Effector CD4-positive, alpha-beta T cell (primary cell): Measurements from ENCODE around the gene DECR2.
A peak's percentile ranks its signal among the peaks of the same experiment; 100 is the strongest.
"Not testable (repeated sequence)": the region's sequence is repeated elsewhere in the genome, so short reads cannot be mapped to it uniquely, and the experiment has no call there.

Experiments
- DNase-seq: peaks from one replicate; pipeline ENCODE4 v3.0.0-alpha.2; 2020

The DECR2 gene

DNA sequence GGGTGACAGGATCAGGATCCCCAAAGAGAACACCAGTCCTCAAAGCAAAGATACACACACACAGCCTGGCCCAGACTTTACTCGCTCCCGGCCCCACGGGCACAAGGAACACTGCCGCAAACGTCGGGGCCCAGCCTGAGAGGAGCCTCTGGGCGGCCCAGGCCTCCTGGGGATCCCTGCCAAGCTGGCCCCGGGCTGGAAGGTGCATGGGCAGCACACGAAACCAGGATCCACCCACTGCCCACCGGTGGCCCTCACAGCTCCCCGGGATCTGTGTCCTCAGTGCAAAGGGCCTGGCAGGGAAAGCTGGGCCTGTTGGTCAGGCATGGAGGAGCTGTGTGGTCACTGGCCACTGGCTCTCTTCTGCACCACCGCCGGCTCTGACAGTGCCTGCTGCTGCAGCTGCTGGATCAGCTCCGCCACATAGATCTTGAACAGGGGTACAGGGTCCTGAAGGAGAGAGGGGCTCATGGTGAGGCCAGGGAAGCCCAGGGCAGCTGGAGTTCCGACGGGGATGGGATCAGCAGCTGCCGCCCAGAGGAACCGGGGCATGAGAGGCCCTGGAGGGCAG lies 34.3 kb upstream of the DECR2 start:
- no peak for DNase-seq

DNA sequence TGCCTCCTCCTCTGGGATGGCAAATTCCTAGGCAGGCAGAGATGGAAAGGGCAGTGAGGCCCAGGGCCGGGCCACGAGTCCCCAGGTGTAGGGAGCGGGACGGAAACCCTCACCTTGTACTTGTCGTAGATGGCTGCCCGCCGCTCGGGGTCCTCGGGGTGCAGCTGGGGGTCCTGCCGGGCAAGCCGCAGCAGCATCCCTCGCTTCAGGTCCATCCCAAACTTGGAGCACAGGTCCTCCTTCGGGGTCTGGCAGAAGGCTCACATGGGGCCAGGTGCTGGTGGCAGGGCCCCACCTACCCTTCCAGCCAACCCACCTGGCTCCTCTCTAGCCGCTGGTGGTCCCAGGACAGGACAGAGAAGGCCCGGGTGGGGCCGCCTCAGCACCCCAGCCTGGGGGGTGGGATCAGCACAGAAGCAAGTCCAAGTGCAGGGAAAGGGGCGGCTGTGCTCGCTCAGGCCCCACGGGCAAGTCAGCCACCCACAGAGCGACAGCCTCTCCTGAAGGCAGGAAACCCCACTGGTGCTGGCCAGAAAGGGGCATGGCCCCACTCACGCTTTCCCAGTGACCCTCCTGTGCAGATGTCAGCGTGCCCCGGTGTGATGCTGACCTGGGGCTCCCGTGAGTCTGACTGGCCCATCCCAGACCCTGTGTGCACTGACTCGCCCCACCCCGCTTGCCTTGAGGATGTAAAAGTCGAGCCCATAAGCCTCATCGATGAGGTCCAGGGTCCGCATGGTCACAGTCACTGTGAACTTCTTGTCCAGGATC lies 33.1 kb upstream of the DECR2 start:
- no peak for DNase-seq

DNA sequence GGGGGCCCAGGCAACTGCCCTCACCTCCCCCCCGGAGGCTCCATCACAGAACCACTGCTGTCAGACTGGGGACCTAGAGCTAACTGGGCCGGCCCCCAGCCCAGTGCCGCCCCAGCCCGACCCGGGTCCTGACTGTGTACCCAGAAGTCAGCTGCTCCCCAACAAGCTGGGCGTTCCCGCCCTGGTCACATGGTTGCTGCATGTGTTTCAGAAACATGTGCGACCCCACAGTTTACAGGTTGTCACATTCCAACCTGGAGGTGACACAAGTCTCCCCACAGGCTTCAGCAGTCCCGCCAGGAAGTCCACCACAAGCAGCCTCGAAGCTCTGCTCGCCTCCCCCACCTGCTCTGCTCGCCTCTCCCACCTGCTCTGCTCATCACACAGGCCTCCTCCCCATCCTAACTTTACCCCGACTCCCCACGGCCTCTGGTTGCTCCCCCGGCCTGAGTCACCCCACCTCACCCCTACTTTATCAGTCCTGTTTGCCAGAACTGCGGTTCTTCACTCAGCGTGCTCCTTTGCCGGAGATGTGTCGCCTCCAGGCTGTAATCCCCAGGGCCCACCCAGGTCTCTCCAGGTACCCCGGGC lies 32.3 kb upstream of the DECR2 start:
- no peak for DNase-seq

DNA sequence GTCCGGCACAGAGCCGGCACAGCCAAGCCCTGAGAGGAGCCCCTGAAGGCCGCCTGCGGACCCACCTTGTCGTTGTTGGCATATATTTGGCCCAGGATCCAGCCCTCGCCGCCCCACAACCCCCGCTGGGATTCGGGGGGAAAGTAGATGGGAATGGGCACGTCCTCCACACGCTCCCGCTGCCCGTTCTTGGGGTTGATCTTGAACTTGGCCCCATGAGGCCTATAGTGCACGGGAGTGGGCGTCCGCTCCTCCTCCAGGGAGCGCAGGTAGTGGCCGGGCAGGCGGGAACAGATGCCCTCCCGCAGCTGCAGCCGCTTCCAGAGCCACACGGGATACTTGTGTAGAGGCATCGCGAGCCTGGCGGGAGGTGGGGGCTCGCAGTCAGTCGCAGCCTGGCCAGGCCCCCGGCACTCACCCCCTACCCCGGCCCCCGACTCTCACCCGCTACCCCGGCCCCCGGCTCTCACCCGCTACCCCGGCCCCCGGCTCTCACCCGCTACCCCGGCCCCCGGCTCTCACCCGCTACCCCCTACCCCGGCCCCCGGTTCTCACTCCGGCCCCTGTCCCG lies 31.7 kb upstream of the DECR2 start:
- no peak for DNase-seq

DNA sequence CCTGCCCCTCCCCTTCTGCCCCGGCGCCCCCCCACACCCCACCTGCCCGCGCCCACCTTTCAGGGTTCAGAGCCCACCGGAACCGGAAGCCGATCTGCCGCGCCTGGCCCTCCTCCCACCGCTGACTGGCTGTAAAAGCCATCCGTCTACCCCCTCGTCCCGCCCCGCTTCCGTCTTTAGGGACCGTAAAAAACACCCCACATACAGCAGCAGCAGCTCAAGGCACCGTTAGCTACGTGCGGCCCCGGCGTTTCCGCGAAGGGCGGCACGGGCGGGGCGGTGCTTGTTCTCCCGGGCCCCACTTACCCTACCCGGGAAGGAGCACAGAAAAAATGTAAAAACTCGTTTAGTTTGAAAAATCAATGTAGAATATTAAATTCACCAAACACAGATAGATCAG lies 31.2 kb upstream of the DECR2 start, which contains the start of gene MRPL28:
Gene MRPL28, minus strand, starts transcription at position 96 of the 400 bp plus-strand sequence. CDS start 320 bp downstream, outside the sequence.
- DNase-seq, result peak; percentile 87

DNA sequence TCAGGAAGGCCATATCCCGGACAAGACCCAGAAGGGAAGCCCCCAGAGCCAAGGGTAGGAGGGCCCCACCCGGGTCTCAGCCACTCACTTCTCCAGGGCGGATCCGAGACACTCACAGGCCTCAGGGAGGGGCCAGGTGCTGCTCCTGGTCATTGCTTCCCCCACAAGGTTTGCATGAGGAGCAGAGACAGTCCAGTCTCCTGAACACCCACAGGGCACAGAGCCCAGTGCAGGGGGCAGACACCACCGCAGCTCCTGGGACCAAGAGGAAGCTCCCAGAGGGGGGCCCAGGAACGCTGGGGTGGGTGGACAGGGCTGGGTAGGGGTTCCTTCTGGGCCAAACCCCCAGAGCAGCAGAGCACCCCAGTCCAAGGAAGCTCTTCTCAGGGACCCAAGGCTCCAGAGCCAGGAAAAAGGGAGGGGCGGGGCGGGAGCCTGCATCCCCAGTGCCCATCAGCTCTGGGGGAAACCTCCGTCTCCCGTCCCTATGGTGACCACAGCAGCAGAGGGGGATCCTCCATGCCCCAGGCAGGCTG lies 30.6 kb upstream of the DECR2 start:
- no peak for DNase-seq

DNA sequence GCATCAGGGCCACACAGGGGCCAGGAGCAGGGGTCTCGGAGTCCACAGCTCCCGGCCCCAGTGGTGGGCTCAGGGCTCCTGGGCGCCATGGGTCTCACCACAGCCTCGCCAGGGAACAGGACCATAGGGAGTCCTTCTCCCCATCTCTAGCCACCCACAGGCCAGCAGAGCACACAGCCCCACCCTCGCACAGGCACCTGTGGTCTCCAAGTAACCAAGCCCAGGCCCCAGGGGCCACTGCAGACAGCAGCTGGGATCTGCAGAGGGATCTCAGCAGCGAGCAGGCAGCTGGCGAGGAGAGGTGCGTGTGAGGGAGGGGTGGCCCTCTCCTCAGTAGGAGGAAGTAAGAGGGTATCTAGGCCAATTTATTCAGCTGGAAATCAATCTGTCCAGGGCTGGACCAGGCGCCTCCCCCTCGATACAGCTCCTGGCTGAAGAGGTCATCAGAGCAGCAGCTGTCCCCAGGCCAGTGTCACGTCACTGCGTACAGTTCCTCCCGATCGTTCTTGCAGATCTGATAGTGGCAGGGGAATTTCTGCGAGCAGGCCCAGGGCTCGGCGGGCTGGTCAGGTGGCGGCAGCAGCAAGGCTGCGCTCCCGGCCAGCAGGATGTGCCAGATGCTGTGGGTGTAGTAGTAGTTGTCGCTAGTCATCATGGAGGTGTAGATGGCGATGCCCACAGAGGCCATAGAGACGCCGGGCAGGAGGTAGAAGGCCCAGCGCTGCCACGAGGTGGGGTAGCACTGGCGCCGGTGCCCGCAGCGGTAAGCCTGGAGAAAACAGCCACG lies 30.0 kb upstream of the DECR2 start:
- no peak for DNase-seq

DNA sequence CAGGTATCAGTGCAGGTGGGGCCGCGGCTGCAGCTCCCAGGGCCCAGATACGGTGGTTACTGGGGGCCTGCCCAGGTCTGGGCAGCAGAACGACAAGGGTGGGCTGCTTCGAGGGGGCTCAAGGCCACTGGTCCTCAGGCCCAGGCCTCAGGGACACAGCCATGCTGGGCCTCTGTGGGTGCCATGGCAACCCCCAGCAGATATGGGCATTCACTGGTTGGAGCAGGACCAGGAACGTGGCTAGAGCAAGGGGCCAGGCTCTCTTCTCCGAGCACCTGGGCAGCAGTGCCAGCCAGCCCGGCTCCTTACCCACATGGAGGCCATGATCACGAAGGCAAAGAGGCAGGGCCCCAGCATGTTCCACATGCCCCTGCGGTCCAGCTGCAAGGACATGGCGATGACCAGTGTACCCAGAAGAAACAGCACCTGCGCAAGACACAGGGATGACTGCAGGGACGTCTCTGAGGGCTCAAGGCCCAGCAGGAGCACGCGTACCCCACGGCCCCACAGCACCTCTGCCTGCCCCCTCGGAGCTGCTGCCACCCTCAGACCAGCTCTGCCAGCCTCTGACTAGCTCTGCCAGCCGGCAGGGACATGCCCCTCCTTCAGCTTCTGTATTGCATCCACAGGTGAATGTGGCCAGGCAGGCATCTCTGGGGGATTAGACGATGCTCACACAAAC lies 29.2 kb upstream of the DECR2 start:
- DNase-seq, result no peak

DNA sequence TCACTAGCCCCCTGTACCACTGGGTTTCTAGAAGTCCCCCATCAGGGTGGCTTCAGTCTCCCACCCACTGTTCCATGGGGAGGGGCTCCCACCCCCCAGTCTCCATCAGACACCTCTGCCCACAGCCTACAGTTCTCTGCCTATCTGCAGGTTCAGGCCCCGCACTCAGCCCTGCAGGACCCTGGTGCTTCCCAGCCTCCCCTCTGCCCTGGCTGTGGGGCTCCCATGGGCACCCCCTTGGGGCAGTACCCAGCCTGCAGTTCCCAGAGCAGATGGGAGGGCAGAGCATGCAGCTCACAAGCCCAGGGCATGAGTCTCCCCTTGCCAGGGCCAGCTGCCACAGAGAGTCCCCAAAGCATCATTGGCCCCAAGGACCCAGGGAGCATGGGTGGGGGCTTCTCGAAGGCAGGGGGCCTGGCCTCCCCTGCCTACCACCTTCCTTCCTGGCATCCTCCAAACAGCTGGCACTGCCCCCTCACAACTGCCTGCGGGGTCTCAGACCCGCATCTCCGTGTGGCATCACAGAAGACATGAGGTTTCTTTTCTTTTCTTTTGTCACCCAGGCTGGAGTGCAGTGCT lies 28.6 kb upstream of the DECR2 start:
- no peak for DNase-seq

DNA sequence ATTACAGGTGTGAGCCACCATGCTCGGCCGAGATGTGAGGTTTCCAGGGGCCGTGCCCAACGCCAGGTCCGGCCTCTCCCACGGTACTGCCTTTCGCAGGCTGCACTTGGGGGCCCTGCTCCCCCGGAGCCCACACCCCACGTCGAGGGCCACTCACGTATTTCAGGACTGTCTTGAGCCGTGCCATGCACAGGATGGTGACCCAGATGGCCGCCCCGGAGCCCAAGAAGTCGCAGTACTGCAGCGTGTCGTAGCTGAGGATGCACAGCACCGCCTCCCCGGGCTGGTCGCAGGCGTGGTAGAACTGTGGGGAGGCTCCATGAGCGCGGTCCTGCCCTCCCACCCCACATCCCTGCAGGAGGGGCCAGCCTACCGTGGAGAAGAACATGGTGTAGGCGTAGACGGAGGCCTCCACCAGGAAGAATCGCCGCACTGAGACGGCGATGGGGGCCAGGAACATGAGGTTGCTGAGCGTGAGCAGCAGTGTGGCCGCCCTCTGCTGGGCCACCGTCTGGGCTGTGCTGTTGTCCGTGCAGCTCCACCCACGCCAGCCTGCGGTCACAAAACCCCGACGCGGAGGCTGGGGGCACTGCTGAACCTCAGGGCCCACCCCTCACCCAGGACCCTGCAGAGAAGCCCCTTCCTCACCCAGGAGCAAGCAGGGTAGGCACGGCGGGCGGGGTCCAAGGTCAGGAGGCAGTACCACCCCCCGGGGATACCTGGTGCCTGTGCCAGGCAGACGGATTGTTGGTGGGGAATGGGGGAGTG lies 27.7 kb upstream of the DECR2 start:
- DNase-seq, result no peak

DNA sequence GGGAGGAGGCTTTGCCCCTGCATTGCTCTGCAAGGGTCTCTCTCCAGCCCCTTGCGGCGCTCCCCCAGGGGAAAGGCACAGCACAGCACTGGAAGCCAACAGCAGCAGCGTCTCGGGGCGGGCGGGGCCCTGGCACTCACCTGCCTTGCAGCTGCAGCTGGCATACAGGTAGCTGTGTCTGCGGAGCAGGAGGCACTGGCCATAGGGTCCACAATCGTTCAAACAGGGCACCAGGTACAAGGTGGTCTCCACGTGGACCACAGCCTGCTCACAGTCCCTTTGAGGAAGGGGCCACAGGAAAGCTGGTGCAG lies 27.1 kb upstream of the DECR2 start:
- DNase-seq, result no peak

DNA sequence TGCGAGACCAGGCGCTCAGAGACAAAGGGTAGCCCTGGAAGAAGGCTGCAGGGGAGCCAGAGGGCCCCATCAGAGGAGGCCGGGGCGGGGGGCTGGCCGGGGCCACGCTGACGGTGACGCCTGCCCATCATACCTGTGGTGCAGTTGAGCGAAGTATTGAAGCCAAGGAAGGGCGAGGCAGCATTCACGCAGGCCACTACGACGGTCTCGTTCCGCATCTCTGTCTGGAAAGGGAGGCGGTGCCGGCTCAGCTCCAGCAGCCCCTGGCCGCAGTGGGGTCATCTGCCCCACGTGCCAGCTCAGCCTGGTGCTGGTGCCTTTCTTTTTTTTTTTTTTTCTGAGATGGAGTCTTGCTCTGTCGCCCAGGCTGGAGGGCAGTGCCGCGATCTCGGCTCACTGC lies 26.5 kb upstream of the DECR2 start:
- DNase-seq, result no peak

DNA sequence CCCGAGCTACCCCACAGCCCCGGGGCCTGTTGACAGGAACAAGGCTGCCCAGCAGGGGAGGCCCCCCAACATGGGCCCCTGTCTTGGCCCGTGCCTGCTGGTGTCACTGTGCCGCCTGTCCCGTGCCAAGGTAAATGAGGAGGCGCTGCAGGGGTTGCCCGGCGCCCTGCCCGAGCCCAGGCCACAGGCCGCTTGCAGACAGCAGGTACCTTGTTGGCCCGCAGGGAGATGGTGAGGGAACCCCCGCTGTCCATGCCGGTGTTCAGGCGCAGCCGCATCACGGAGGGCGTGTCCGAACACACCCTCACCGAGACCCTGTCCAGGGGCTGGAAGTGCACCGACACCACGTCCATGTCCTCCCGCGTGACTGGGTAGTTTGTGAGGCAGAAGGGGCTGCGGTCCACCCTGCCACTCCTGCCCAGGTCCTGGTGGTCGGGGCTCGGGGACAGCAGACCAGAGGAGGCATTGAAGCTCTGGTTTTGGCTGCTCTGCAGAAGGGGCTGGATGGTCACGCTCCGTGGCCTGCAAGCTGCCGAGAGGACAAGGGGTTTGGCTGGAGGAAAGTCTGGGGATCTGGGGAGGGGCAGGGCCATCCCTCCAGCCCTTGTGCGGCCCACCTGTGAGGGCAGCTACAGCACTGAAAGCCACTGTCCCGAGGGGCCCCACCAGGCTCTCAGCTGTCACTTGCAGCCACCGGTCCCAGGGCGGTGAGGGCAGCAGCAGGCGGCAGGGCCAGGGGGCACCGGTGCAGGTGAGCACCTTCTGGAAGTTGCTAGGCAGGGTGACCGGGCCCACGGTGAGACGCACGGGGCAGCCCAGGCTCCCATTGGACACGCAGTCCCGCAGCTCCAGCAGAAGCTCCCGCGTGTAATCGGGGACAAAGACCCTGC lies 25.5 kb upstream of the DECR2 start:
- no peak for DNase-seq

DNA sequence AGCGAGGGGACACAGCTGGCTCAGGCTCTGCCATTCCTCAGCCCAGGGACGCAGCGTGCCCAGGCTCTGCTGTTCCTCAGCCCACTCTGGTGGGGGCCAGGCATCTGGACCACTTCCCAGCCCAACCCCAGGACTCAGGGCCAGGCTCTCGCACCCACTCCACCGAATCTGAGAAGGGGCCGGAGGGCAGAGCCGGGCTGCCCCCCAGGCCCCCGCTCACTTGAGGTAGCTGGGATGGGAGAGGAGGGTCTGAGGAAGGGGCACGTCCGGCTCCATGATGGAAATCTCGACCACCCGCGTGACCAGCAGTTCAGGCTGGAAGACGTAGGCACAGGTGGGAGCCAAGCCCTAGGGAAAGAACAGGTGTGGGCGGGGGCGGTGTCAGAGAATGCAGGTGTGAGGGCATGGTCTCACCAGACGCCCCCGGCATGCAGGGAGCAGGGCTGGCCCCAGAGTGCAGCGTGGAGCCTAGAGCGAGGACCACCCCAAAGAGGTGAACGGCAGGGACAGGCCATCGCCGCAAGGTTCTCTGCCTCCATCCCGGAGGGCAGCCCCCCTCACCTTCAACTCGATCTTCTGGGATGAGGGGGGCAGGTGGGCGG lies 24.8 kb upstream of the DECR2 start:
- no peak for DNase-seq

DNA sequence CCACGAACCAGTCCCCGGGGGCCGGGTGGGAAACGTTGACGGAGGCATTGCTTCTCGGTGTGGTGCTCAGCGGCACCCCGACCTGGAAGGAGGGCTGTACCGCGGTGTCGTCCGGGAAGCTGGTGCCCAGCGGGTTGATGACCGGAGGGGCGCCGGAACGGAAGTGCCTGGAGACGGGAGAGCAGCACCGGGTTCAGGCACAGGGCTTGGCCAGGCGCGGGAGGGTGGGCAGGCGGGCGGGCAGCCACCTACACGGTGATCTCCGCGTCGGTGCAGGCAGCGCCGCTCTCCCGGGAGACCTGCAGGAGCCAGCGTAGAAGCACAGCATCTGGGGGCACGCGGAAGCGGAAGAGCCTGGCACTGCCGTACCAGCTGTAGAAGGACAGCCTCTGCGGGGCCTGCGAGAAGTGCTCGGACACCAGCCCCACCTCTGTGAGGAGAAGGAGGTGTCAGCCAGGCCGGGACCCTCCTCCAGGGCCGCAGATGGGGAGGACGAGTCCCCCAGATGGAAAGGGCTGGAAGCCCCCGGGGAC lies 24.2 kb upstream of the DECR2 start:
- DNase-seq, result no peak

DNA sequence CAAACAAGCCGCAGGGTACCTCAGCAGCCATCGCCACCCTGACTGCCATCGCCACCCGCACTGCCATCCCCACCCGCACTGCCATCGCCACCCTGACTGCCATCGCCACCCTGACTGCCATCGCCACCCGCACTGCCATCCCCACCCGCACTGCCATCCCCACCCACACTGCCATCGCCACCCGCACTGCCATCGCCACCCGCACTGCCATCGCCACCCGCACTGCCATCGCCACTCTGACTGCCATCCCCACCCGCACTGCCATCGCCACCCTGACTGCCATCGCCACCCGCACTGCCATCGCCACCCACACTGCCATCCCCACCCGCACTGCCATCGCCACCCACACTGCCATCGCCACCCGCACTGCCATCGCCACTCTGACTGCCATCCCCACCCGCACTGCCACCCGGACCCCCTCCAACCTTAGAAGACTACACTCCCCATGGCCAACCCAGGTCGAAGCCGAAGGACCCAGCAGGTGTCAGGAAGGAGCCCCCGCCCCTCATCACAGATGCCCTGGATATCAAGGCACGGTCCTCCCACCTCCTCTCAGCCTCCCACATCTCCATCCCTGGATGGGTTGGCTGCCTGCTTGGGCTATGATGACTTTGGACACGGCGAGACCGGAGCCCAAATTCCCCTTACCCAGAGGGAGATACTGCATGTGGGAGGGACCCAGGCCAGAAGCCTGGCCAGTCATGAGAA lies 23.4 kb upstream of the DECR2 start:
- DNase-seq, result not testable (repeated sequence)

DNA sequence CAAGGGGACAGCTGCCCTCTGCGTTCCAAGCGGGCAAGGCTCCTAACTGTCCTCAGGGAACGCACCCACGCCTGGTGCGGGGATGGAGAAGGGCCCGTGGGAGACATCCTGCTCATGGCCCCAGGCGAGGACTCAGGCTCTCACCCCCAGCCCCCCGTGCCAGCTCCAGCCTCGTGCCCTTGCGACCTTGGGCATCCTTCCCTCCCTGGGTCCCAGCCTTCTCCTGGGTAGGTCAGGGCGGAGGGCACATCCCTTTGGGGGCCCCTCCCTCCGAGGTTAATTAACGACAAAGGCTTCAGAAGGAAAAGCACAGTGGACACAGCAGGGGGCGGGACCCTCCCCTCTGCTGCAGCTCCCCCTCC lies 22.9 kb upstream of the DECR2 start:
- no peak for DNase-seq

DNA sequence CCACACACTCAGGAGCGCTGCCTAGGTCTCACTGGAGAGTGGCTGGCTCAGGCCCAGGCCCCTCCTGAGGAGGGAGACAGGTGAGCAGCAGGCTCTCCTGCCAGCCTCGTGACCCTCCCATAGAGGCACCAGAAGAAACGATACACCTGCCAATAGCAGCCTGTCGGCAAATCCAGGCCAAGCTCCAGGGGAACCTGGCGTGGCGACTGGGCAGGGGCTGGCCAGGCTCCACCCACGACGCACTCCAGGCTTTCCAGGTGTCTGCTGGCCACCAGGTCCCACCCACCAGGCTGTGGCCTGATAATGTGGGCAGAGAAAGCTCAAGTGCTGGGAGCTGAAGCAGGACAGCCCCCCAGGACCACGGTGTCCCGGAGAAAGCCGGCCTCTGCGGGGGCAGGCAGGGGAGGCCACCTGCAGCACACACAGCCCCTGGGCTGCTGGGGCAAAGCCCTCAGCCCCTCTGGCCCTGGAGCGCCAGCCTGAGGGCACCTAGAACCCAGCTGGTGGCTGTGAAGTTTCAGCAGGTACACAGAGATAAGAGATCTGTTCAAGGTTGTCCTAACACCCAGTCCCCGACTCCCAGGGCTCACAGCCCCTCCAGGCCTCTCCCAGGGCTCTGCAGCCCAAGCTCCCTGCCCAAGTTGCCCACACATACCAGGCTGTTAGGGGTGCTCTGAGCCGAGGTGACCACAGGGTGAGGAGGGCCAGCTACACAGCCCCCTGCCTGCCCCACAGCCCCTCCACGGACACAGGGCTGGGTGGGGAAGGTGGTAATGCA lies 22.3 kb upstream of the DECR2 start:
- no peak for DNase-seq
